ENCODE data around the gene C9orf153.
"Not testable (repeated sequence)": the region's sequence is repeated elsewhere in the genome, so short reads cannot be mapped to it uniquely, and the experiment has no call there.

The C9orf153 gene

DNA sequence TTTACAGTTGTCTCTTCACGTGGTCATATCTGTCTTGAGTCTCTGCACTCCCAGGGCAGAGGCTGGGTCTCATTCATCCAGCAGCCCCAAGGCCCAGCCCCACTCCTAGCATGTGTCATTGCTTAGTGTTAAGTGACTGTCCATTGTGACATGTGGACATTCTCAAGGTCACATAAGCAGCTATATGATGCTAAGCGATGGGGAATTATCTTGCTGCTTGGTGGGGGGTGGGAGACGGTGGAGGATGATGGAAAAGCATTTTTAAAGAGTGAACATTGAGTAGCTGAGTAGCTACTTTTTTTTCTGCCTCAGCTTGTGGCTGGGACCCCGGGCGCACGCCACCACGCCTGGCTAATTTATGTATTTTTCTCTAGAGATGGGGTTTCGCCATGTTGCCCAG lies at the start of gene C9orf153:
TSS of gene C9orf153 (minus strand) at position 101 of the 400 bp plus-strand sequence. CDS start 30,054 bp downstream, outside the sequence.
- no peak for DNase-seq (ENCODE audit: low spot score)

DNA sequence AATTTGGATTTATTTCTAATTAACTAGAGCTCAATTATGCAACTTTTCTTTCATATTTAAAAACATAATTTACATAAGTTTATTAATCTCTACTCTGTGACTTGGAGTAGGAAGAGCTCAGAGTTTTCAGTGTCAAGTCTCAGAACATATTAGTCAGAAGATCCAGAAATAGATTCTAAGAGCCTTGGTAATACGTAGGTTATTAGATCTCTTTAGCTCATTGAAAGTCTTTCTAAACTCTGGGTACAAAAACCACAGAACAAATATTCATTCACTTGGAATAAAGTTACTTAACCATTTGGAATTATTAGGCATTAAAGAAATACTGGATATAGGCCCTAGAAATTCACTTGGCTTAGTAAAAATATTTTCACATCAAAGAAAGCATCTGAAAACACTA lies 49.2 kb upstream of the C9orf153 start:
- no peak for DNase-seq (ENCODE audit: low spot score)

- no peak for DNase-seq (ENCODE audit: low spot score)
Observed at GRCh38 chr9:86304236-86304730, 44.8 kb upstream of the C9orf153 start.

GRCh38 chr9:86303316-86303975 lies 44.0 kb upstream of the C9orf153 start:
- DNase-seq (ENCODE audit: low spot score), result no peak

GRCh38 chr9:86301686-86302085 lies 42.2 kb upstream of the C9orf153 start:
- no peak for DNase-seq (ENCODE audit: low spot score)

DNA sequence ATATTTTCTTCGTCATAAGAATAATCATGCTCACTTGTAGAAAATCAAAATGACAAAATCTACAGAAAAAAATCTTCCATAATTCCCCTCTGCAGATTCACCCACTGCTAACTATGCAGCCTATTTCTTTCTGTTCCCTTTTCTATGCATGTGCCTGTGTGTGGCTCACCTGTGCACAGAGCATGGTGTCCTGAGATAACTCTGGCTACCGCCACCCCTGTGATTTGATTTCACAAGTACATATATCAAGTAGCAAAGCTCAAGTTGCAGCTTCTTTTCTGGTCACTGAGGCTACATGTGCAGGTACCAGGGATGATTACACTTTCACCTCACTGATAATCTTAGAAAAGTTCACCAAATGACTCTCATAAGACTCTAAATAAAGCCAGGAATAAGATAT lies 41.2 kb upstream of the C9orf153 start:
- no peak for DNase-seq (ENCODE audit: low spot score)

DNA sequence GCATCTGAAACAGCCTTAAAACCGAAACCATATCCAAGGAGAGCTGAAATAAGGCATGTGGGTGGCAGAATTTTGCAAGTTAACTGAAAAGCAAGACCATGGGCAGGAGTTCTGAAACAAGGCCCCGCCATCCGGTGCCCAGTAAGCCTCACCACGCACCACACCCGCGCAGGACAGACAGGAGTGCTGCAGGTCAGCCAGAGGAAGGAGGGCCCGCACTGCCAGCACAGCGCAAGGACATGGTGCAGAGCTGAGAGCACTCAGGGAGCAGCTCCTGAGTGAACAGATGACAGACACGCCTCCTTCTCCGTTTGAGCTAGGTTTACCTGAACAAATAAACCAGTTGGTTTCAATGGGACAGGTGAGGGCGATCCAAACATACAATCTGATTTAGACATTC lies 39.4 kb upstream of the C9orf153 start:
- no peak for DNase-seq (ENCODE audit: low spot score)

GRCh38 chr9:86290341-86290740 lies 30.9 kb upstream of the C9orf153 start:
- not testable (repeated sequence) for DNase-seq (ENCODE audit: low spot score)

- no peak for DNase-seq (ENCODE audit: low spot score)
Observed at GRCh38 chr9:86288499-86289198, 29.2 kb upstream of the C9orf153 start.

DNA sequence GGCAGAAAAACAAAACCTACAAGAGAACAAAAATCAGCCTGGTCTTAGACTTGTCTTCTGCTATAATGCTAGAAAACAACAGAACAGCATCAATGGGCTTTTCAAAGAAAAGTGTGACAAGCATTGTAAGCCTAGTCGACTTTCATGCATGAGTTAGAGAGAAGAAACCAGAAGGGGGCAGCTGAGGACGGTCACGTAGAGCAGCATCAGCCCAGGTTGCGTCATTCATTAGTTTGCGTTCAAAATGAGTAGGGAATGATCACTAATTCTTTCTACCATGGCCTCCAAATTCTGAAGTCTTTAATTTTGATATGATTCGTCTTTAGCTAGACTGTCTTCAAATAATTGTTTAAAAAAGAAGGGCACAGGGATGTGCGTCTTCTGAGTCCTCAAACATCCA lies 27.6 kb upstream of the C9orf153 start:
- peak; percentile 86 for DNase-seq (ENCODE audit: low spot score)

- peak; percentile 90 for DNase-seq (ENCODE audit: low spot score)
Observed at GRCh38 chr9:86286278-86286677, 26.8 kb upstream of the C9orf153 start.

DNA sequence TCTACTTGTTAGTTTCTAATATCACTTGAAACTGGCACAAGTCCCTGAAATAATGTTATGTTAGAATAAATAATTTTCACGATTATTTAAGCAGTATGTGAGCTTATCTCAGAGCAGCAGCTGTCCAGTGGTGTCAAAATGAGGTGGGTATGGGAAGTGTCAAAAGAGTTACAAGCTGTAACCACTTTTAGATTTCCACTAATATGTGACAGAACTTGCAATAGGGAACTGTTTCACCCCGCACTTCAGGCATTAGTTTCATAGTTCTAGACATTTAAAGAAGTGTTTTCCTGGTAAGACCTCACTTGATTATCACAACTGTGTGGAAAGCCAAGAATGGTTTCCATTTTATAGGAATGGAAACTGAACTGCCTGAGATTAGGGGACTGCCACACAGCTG lies 25.8 kb upstream of the C9orf153 start:
- DNase-seq (ENCODE audit: low spot score), result peak; percentile 91

DNA sequence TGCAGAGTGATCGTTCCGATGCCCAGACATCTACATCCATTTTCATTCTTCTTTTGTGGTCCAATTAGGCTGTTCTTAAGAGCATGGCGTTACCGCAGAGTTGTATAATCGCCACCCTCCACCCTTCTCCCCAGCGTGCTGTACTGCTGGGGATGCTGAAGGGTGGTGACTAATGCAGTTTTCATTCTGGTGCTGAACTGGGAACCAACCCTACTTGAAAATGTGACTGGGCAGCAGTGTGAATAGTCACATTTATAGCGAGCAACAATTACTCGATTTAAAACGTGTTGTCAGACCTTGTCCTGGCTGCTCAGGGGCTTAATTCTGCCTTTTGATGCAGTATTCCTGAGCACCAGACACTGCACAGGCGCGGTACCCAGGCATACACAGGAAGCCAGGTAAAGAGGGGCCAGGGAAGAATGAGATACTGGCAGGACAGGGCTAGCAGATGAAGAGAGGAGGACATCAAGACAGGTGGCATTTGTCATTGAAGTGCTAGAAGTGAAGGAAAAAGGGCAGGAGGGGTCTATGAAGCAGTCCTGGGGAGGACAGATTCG lies 23.6 kb upstream of the C9orf153 start:
- DNase-seq (ENCODE audit: low spot score), result peak; percentile 81

DNA sequence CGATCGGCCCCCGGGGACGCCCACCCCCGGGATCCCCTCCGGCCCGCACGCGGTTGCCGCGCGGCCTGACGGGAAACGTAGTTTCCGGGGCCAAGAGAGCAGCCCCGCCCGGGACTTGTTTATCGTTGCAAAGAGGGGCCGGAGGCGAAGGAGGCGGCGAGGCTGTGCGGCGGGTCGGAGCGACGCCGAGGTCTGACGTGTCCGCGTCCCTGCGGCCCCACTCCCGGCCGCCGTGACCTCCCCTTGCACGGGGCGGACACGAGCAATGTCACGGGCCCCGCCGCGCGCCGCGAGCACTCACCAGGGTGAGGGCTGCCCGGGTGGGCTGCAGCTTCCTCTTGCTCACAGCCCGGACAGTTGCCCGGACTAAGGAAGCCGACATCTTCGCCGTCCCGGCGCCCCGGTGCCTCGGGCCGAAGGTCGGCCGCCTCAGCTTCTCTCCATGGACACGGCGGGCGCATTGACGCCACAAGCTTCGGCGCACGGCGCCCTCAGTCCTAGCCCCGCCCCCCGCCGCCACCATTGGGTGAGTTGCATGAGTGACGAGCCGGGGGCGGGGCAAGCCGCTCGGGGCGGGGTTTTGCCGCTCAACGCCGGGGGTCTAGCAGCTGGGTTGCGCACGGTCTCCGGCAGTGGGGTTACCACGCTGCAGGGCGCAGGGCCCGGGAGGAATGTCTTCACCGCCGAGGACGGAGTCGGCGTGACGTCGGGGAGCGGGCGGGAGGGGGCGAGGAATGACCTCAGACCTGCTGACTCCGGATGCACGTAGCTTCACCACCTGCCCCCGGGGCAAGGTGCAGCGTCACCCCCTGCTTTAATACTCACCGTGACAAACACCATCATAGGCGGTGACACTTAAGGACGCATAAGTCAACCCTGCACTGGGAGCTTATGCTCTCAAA lies 22.9 kb upstream of the C9orf153 start, which contains the start of gene ISCA1:
TSS of gene ISCA1 (minus strand) at position 462 of the 902 bp plus-strand sequence. CDS start at position 382, 80 bp downstream.
- DNase-seq (ENCODE audit: low spot score), result peak; percentile 95

GRCh38 chr9:86281593-86282076 lies 22.2 kb upstream of the C9orf153 start:
- DNase-seq (ENCODE audit: low spot score), result no peak

- DNase-seq (ENCODE audit: low spot score), result no peak
Observed at GRCh38 chr9:86280580-86280979, 21.1 kb upstream of the C9orf153 start.

- DNase-seq (ENCODE audit: low spot score), result peak; percentile 55
Observed at GRCh38 chr9:86279839-86280238, 20.4 kb upstream of the C9orf153 start.

- DNase-seq (ENCODE audit: low spot score), result no peak
Observed at GRCh38 chr9:86277072-86277471, 17.6 kb upstream of the C9orf153 start.

GRCh38 chr9:86275962-86276361 lies 16.5 kb upstream of the C9orf153 start:
- DNase-seq (ENCODE audit: low spot score), result no peak

GRCh38 chr9:86274821-86275643 lies 15.6 kb upstream of the C9orf153 start:
- DNase-seq (ENCODE audit: low spot score), result no peak

DNA sequence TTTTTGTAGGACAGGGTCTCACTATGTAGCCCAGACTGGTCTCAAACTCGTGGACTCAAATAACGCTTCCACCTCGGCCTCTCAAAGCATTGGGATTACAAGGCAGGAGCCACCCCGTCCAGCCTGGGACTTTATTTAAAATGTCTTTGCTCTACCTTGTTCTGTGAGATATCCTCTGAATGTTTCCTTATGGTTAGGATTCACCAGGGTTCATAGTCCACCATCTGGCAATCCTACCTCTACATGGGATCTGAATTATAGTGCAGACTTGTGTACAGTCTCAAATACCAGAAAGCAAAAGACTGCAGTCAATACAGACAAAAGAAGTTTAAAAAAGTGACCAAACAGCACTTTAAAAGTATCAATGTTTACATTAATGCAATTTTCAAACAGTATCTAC lies 12.8 kb upstream of the C9orf153 start:
- DNase-seq (ENCODE audit: low spot score), result no peak
